Measurements from ENCODE around the gene RAB4A. TPM values are rescaled to one million over a fixed set of nuclear protein-coding genes. Genes with fewer than 3 reads are reported as not detected.

RAB4A gene
- total and polyA plus RNA-seq, 2 donors (not counting 1 experiment from before 2014, with no cell fraction given), result 15.7 to 31.5 TPM

GRCh38 chr1:229241390-229241789 is 29.5 kb upstream of the RAB4A start:
- no peak overlapping the region for H3K4me2 ChIP-seq (ENCODE audit: extremely low read depth, insufficient read depth, low read length)
- DNase-seq (ENCODE audit: low read depth in 2 of 2), result no peak
- H4K20me1 ChIP-seq (ENCODE audit: control insufficient read depth, extremely low read depth, insufficient read depth, low read length), result no peaks in the 10 kb centered on the region
- H3K79me2 ChIP-seq (ENCODE audit: control insufficient read depth, insufficient read depth, low read length), result no peaks in the 10 kb centered on the region
- H3K9ac ChIP-seq (ENCODE audit: insufficient read depth, low read length), result no peak overlapping the region
- no peaks in the 10 kb centered on the region for H3K36me3 ChIP-seq (ENCODE audit: control insufficient read depth, insufficient read depth, low read length)
- no peaks in the 10 kb centered on the region for H3K9me3 ChIP-seq (ENCODE audit: control insufficient read depth, insufficient read depth, low read depth, low read length)
- no peak overlapping the region for H3K27ac ChIP-seq (ENCODE audit: insufficient read depth, low read length)
- no peak overlapping the region for H2AFZ ChIP-seq (ENCODE audit: low read length)
- H3K4me1 ChIP-seq (ENCODE audit: control insufficient read depth, extremely low read depth, insufficient read depth, low read length), result no peaks in the 10 kb centered on the region
- no peak for TF ChIP-seq EZH2 (IDR thresholded peaks at IDR 0.05; ENCODE audit: low read length, missing control alignments)
- no peak for TF ChIP-seq CTCF (conservative IDR thresholded peaks at IDR 0.05 in 1 of 2, IDR thresholded peaks at IDR 0.05 in 1 of 2; ENCODE audit: low read depth in 1 of 2, low read length in 2 of 2)
- no peaks in the 10 kb centered on the region for H3K27me3 ChIP-seq (ENCODE audit: control insufficient read depth, insufficient read depth, low read length)
- no peak overlapping the region for H3K4me3 ChIP-seq (replicated peaks in 1 of 4; ENCODE audit: control extremely low read depth in 1 of 4, insufficient read depth in 1 of 4, low read depth in 3 of 4, low read length in 4 of 4)

DNA sequence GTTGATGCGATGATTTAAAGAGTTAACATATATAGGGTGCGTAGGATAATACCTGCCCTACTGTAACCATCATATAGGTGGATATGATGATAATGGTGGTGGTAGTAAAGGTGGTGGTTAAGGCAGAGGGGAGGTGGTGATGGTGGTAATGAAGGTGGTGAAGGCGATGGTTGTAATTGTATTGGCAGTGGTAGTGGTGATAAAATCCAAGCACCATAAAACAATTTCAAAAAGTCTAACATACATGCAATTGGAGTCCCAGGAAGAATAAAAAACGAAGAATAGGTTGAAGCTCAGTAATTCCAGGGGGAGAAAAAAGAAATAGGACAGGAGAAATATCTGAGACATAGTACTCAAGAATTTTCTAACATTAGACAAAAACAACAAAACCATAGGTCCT is 27.3 kb upstream of the RAB4A start:
- DNase-seq (ENCODE audit: low read depth in 2 of 2), result no peak

GRCh38 chr1:229244091-229244490 is 26.8 kb upstream of the RAB4A start:
- Histone ChIP-seq H3K9ac (ENCODE audit: insufficient read depth, low read length) (no peak overlapping the region), H3K4me3 (replicated peaks in 1 of 4; ENCODE audit: control extremely low read depth in 1 of 4, insufficient read depth in 1 of 4, low read depth in 3 of 4, low read length in 4 of 4) (no peak overlapping the region), H2AFZ (ENCODE audit: low read length) (no peak overlapping the region), H3K27ac (ENCODE audit: insufficient read depth, low read length) (no peak overlapping the region), H3K79me2 (ENCODE audit: control insufficient read depth, insufficient read depth, low read length) (no peaks in the 10 kb centered on the region), H3K4me1 (ENCODE audit: control insufficient read depth, extremely low read depth, insufficient read depth, low read length) (no peaks in the 10 kb centered on the region), H3K36me3 (ENCODE audit: control insufficient read depth, insufficient read depth, low read length) (no peaks in the 10 kb centered on the region), H4K20me1 (ENCODE audit: control insufficient read depth, extremely low read depth, insufficient read depth, low read length) (no peaks in the 10 kb centered on the region), H3K4me2 (ENCODE audit: extremely low read depth, insufficient read depth, low read length) (no peak overlapping the region), H3K27me3 (ENCODE audit: control insufficient read depth, insufficient read depth, low read length) (no peaks in the 10 kb centered on the region), H3K9me3 (ENCODE audit: control insufficient read depth, insufficient read depth, low read depth, low read length) (no peaks in the 10 kb centered on the region)
- TF ChIP-seq CTCF (conservative IDR thresholded peaks at IDR 0.05 in 1 of 2, IDR thresholded peaks at IDR 0.05 in 1 of 2; ENCODE audit: low read depth in 1 of 2, low read length in 2 of 2) (no peak), EZH2 (IDR thresholded peaks at IDR 0.05; ENCODE audit: low read length, missing control alignments) (no peak)
- DNase-seq (ENCODE audit: low read depth in 2 of 2), result no peak

More for the DNA sequence above, 27.3 kb upstream of the RAB4A start:
- Histone ChIP-seq H3K9me3 (ENCODE audit: control insufficient read depth, insufficient read depth, low read depth, low read length) (no peaks in the 10 kb centered on the region), H3K4me3 (replicated peaks in 1 of 4; ENCODE audit: control extremely low read depth in 1 of 4, insufficient read depth in 1 of 4, low read depth in 3 of 4, low read length in 4 of 4) (no peak overlapping the region), H3K36me3 (ENCODE audit: control insufficient read depth, insufficient read depth, low read length) (no peaks in the 10 kb centered on the region), H3K27ac (ENCODE audit: insufficient read depth, low read length) (no peak overlapping the region), H3K4me2 (ENCODE audit: extremely low read depth, insufficient read depth, low read length) (no peak overlapping the region), H3K27me3 (ENCODE audit: control insufficient read depth, insufficient read depth, low read length) (no peaks in the 10 kb centered on the region), H3K4me1 (ENCODE audit: control insufficient read depth, extremely low read depth, insufficient read depth, low read length) (no peaks in the 10 kb centered on the region), H3K79me2 (ENCODE audit: control insufficient read depth, insufficient read depth, low read length) (no peaks in the 10 kb centered on the region), H3K9ac (ENCODE audit: insufficient read depth, low read length) (no peak overlapping the region), H4K20me1 (ENCODE audit: control insufficient read depth, extremely low read depth, insufficient read depth, low read length) (no peaks in the 10 kb centered on the region), H2AFZ (ENCODE audit: low read length) (no peak overlapping the region)
- no peak for TF ChIP-seq CTCF (conservative IDR thresholded peaks at IDR 0.05 in 1 of 2, IDR thresholded peaks at IDR 0.05 in 1 of 2; ENCODE audit: low read depth in 1 of 2, low read length in 2 of 2)
- TF ChIP-seq EZH2 (IDR thresholded peaks at IDR 0.05; ENCODE audit: low read length, missing control alignments), result no peak

Data from fibroblast of lung (primary cell).